Amniotic epithelial cell (primary cell): ENCODE measurements around the gene MPPE1.

Experiments
- DNase-seq: peaks from one replicate; pipeline ENCODE4 v3.0.0-alpha.2; 2010; ENCODE audit warnings: low read depth

MPPE1 gene

GRCh38 chr18:11884396-11885030 is 23.6 kb downstream of the MPPE1 start:
- DNase-seq = no peak

GRCh38 chr18:11883153-11883552 is 25.0 kb downstream of the MPPE1 start:
- DNase-seq = no peak

GRCh38 chr18:11882636-11883035 is 25.5 kb downstream of the MPPE1 start:
- no peak for DNase-seq

- DNase-seq = no peak
Observed at GRCh38 chr18:11880586-11881304, 27.4 kb downstream of the MPPE1 start.

GRCh38 chr18:11877497-11878135 is 30.5 kb downstream of the MPPE1 start:
- DNase-seq = no peak

GRCh38 chr18:11874676-11875075 is 33.4 kb downstream of the MPPE1 start:
- DNase-seq = no peak

DNA sequence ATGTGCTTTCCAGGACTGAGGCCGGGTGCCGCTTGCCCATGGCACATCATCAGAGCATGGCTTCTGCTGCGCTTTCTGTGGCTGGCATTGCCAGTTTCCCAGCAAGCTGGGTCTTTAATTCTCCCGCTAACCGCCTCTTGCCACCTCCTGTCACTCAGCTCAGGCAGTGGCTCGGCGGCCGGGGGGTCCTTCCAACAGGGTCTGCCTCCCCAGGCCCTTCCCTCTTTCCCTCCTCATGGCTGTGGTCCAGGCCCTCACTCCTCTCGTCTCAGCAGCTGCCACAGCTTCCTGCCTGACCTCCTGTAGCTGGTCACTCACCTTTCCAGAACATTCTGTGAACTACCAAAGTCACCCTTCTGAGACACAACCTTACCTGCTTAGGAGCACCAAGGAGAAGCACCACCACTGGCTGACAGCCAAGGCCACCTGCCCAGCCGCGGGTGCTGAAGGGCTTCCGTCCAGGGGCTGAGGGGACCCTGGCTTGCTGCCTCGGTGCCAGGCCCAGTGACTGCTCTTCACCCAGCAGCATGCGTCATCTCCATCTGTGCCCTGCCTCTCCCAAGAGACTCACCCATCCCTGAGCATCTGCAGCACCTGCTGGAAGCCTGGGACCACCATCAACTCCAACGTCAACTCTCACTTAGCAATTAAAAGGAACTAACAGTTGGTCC is 34.3 kb downstream of the MPPE1 start:
- no peak for DNase-seq

DNA sequence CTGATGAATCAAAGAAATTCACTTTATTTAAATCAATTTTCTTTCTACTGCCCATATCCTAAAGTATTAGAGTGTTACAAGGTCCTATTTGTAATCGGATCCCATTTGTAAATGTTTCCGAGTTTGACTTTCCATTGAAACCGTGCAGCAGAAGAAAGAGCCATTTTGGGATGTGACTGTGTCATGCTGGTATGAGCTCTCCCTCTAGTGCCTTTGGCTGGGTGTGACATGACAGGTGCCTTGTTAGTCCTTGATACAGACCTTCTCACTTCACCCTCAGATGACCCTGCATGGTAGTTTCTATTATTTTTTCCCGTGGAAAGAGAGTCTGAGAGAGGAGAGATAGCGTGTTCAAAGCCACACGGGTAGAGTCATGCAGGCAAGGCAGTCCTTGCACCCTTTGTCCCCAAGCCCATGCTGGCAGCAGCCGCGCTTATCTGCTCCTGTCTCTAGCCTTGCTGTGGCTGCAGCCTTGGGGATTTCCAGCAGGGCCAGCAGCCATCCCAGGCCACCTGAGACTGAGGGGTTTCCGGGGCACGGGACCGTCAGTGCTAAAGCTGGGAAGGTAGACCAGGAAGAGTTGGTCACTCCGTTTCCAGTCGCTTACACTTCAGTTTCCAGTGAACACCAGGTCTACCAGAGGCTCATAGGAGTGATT is 35.5 kb downstream of the MPPE1 start:
- no peak for DNase-seq

GRCh38 chr18:11871501-11871900 is 36.6 kb downstream of the MPPE1 start:
- DNase-seq = no peak

DNA sequence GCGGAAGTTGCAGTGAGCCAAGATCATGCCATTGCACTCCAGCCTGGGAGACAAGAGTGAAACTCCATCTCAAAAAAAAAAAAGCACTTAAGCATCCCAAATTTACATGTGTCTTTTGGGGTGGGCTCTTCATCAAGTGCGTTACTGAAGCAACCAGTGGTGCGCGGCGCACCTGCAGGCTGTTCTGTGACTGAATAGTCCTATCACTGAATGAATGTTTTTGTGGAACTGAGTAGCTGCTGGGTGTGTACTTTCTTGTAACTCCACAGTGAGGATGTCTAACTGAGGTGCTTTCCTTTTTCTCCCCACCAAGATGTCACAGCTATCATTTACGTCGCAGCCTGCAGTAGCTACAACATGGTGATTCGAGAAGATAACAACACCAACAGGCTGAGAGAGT is 39.9 kb downstream of the MPPE1 start:
- DNase-seq = no peak

- DNase-seq = no peak
Observed at GRCh38 chr18:11866764-11867163, 41.4 kb downstream of the MPPE1 start.

GRCh38 chr18:11866329-11866728 is 41.8 kb downstream of the MPPE1 start:
- DNase-seq = no peak

DNA sequence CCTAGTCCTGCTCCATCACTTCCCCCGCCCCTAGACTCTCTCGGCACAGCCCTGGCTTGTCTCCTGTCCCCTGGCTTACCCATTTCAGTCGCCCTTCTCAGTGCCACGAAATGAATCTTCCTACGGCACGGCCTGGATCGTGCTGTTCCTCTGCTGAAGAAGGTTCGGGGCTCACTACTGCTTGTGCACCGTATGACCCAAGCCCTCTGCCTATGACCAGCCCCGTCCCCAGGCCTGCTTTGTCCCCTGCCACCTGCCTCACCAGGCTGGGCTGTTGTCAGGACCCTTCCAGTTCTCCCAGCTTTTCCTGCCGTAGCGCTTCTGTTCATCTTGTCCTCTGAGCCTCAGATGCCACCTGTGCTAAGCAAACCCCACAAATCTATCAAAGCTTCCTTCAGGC is 43.0 kb downstream of the MPPE1 start:
- no peak for DNase-seq

DNA sequence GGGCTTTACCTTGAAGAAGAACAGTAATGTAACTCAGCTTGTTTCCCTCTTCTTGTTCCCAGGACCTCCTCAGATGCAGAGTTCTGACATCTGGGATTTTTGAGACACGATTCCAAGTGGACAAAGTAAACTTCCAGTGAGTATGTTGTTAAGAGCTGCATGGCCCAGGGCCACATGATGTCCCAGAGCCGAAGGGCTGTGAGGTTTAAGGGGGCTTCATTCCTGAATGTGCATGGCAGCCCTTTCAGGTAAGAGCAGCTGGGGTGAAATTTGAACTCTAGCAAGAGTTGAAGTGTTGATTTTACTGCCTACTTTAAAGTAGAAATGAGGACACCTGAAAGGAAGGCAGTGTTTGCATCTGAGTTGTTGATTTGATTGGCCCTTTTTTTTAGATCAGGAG is 43.6 kb downstream of the MPPE1 start:
- no peak for DNase-seq

DNA sequence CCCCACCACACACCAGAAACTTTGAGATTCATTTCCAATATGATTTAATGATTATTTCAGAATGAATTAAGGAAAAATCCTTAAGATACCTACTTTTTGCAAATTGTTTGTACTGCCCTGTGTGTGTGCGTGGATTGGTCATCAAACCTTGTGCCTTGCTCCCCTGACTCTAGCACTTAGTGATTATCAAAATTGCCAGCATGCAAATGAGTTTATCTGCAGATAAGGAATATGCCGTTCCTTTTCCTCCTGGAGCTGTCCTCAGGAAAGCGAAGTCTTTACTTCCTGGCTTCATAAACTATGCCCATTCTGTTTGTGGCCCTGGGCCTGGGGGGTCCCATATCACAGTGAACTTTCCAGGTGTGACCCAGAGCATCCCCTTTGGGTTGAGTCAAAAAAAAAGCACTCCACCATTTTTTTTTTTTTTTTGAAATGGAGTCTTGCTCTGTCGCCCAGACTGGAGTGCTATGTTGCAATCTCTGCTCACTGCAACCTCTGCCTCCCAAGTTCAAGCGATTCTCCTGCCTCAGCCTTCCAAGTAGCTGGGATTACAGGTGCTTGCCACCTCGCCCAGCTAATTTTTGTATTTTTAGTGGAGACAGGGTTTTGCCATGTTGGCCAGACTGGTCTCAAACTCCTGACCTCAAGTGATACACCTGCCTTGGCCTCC is 45.5 kb downstream of the MPPE1 start:
- peak; percentile 33 for DNase-seq

GRCh38 chr18:11861583-11862288 is 46.4 kb downstream of the MPPE1 start:
- DNase-seq = peak; percentile 21

DNA sequence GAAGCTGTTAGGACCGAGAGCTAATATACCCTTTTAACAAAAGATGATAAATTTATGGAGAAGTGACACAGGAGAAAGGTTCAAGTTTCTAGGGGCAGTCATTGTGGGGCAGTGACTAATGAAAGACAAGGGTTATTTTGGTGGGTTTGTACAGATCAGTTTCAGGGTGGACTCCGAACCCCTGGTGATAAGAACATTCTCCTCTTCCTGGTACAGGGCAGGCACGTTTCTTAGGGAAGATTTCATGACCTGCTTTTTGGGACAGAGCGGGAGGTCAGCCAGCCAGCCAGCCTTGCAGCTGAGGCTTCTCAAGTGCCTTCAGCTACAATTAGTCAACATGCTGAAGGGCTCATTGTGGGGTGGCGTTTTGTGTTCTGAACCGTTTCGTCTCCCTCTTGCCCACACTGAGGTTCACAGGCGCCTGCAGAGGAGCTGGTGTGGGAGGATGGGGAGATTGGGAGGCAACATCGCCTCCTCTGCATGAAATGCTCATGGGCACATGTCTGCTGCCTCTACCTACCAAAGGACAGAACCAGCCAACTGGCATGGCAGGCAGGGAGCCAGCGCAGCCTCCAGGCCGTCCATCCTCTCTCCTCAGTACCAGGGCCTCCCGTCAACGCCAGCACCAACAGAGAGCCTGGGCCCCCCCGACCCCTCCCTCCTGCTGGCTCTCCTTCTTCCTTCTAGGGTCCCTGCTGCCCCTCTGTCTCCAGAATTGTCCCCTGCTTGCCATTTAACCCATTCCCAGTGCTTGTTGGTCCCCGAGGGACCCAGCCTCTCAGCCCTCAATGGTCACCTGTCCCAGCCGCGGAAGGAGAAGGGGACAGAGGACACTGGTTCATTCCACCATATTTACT is 47.3 kb downstream of the MPPE1 start:
- no peak for DNase-seq

DNA sequence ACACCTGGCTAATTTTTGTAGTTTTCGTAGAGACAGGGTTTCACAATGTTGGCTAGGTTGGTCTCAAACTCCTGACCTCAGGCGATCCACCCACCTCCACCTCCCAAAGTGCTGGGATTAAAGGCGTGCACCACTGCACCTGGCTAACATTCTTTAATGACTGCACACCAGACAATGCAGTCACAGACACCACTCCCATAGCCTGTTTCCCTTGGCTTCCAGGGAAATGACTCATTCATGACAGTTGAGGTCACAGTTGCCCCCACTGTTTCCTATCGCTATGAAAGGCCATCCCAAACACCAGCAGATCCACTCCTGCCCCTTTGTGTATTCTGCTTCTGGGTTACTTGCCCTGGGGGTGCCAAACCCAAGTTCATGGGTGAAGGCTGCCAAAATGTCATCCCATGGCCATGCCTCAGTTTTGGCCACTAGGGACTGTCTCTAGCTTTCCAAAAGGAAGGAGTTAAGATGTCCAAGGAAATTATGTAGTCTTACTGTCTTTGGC is 48.2 kb downstream of the MPPE1 start:
- DNase-seq = peak; percentile 23

DNA sequence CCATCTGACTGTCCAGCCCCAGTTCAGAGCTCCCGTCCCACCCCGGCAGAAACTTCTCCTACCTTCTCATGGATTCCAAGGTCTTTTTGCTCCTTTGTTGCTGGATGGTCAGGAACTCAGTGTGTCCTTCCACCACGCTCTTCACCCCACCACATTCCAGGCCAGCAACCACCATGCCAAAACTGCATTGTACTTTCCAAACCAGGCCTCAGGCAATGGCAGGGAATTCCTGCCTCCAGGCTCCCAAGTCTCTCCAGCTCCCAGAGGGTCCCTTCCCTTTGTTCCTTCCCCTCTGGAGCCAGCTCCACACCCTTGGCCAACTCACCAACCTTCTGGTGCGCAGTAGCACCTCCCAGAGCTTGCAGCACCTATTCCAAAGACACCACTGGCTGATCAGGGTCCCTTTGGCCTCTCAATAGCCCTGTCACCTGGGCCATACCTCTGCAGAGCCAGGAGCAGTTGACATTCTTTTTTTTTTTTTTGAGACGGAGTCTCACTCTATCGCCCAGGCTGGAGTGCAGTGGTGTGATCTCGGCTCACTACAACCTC is 48.8 kb downstream of the MPPE1 start:
- DNase-seq = no peak
